Measurements from ENCODE around the gene GINS1.

GRCh38 chr20:25481235-25481917 is 73.9 kb downstream of the GINS1 start:
- TF ChIP-seq GATA2 (IDR thresholded peaks at IDR 0.05; ENCODE audit: low read depth, low read length), result no peak
- no peak for TF ChIP-seq GATA3 (IDR thresholded peaks at IDR 0.05; ENCODE audit: low read depth, low read length)
